ENCODE data around the gene NRXN2.

Gene NRXN2

GRCh38 chr11:64580412-64580811 is 142.6 kb downstream of the NRXN2 start:
- no peaks in the 10 kb centered on the region for H3K79me2 ChIP-seq (ENCODE audit: control insufficient read depth, low read length)
- no peaks in the 10 kb centered on the region for H3K4me1 ChIP-seq (ENCODE audit: control insufficient read depth, low read length)
- no peaks in the 10 kb centered on the region for H3K9me2 ChIP-seq (replicated peaks; ENCODE audit: control insufficient read depth, low read length)
- H3F3A ChIP-seq (ENCODE audit: control insufficient read depth, insufficient read depth), result no peaks in the 10 kb centered on the region
- H3K9me3 ChIP-seq (ENCODE audit: control insufficient read depth, insufficient read depth, low read length), result no peaks in the 10 kb centered on the region
- H4K20me1 ChIP-seq (ENCODE audit: control insufficient read depth, insufficient read depth, low read depth, low read length), result no peaks in the 10 kb centered on the region
- no peak for TF ChIP-seq EZH2phosphoT487 (IDR thresholded peaks at IDR 0.05; ENCODE audit: borderline replicate concordance, low read length)
- no peak for TF ChIP-seq CTCF (IDR thresholded peaks at IDR 0.05; ENCODE audit: low read depth, low read length, poor library complexity, severe bottlenecking)
- H3K27me3 ChIP-seq (ENCODE audit: control insufficient read depth, low read length), result peaks cover 6% of the 10 kb centered on the region; the same call in 1 of the 2 replicates
- no peak overlapping the region for H3K27ac ChIP-seq (ENCODE audit: low read depth, low read length)
- H3K36me3 ChIP-seq (ENCODE audit: control insufficient read depth, low read length), result no peaks in the 10 kb centered on the region
- H3K4me2 ChIP-seq (ENCODE audit: low read length), result no peak overlapping the region
- no peak overlapping the region for H3K4me3 ChIP-seq (ENCODE audit: low read length)

- Histone ChIP-seq H4K20me1 (ENCODE audit: control insufficient read depth, insufficient read depth, low read depth, low read length) (no peaks in the 10 kb centered on the region), H3K9me3 (ENCODE audit: control insufficient read depth, insufficient read depth, low read length) (no peaks in the 10 kb centered on the region), H3K9me2 (replicated peaks; ENCODE audit: control insufficient read depth, low read length) (no peaks in the 10 kb centered on the region), H3F3A (ENCODE audit: control insufficient read depth, insufficient read depth) (no peaks in the 10 kb centered on the region), H3K27ac (ENCODE audit: low read depth, low read length) (no peak overlapping the region), H3K4me2 (ENCODE audit: low read length) (no peak overlapping the region), H3K79me2 (ENCODE audit: control insufficient read depth, low read length) (no peaks in the 10 kb centered on the region), H3K27me3 (ENCODE audit: control insufficient read depth, low read length) (peaks cover 11% of the 10 kb centered on the region; the same call in 1 of the 2 replicates), H3K4me1 (ENCODE audit: control insufficient read depth, low read length) (no peaks in the 10 kb centered on the region), H3K36me3 (ENCODE audit: control insufficient read depth, low read length) (no peaks in the 10 kb centered on the region), H3K4me3 (ENCODE audit: low read length) (no peak overlapping the region)
- TF ChIP-seq EZH2phosphoT487 (IDR thresholded peaks at IDR 0.05; ENCODE audit: borderline replicate concordance, low read length), result no peak
- TF ChIP-seq CTCF (IDR thresholded peaks at IDR 0.05; ENCODE audit: low read depth, low read length, poor library complexity, severe bottlenecking), result no peak
These were observed 145.8 kb downstream of the NRXN2 start for GRCh38 chr11:64577202-64577601.

DNA sequence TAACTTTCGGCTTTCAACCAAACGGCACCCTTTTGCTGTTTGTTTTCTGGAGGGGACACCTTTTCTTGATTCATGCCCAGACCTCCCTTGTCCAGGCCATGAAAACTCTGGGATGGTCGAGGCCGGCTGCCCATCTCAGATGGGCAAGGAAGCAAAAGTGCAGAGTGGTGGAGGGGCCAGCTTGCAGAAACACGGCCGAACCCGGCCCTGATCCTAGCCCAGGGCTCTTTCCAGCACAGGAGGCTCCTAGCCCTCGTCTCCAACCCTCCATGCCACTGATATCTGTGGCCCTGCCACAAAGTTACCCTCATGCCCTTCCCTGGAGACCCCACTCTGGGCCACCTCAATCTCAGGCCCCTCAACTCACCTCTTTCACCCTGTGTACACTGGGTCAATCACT is 150.9 kb downstream of the NRXN2 start:
- no peak for TF ChIP-seq EZH2phosphoT487 (IDR thresholded peaks at IDR 0.05; ENCODE audit: borderline replicate concordance, low read length)
- no peak for TF ChIP-seq CTCF (IDR thresholded peaks at IDR 0.05; ENCODE audit: low read depth, low read length, poor library complexity, severe bottlenecking)
- H3K9me3 ChIP-seq (ENCODE audit: control insufficient read depth, insufficient read depth, low read length), result no peaks in the 10 kb centered on the region
- no peak overlapping the region for H3K27ac ChIP-seq (ENCODE audit: low read depth, low read length)
- H3K79me2 ChIP-seq (ENCODE audit: control insufficient read depth, low read length), result no peaks in the 10 kb centered on the region
- no peaks in the 10 kb centered on the region for H3K36me3 ChIP-seq (ENCODE audit: control insufficient read depth, low read length)
- no peak overlapping the region for H3K4me3 ChIP-seq (ENCODE audit: low read length)
- no peaks in the 10 kb centered on the region for H3F3A ChIP-seq (ENCODE audit: control insufficient read depth, insufficient read depth)
- H4K20me1 ChIP-seq (ENCODE audit: control insufficient read depth, insufficient read depth, low read depth, low read length), result no peaks in the 10 kb centered on the region
- no peak overlapping the region for H3K4me2 ChIP-seq (ENCODE audit: low read length)
- H3K4me1 ChIP-seq (ENCODE audit: control insufficient read depth, low read length), result no peaks in the 10 kb centered on the region
- no peaks in the 10 kb centered on the region for H3K9me2 ChIP-seq (replicated peaks; ENCODE audit: control insufficient read depth, low read length)
- H3K27me3 ChIP-seq (ENCODE audit: control insufficient read depth, low read length), result peaks cover 8% of the 10 kb centered on the region; the same call in 1 of the 2 replicates
